NOMO-1 treated with dmso at 0.1 percent for 144 hours (cell line): ENCODE results near the gene BNC2.

Source experiments
- DNase-seq: peaks from one replicate; lab custom pipeline; 2025; ENCODE audit not compliant: unreplicated experiment; lab: John Stamatoyannopoulos, UW

BNC2 gene

GRCh38 chr9:16640649-16641048 is 229.8 kb downstream of the BNC2 start:
- no peak for DNase-seq

- DNase-seq = no peak
Observed at GRCh38 chr9:16639644-16640043, 230.8 kb downstream of the BNC2 start.

- DNase-seq = no peak
Observed at GRCh38 chr9:16637911-16638310, 232.6 kb downstream of the BNC2 start.

GRCh38 chr9:16637218-16637617 is 233.3 kb downstream of the BNC2 start:
- DNase-seq = no peak

GRCh38 chr9:16633794-16634193 is 236.7 kb downstream of the BNC2 start:
- no peak for DNase-seq

- DNase-seq = no peak
Observed at GRCh38 chr9:16628413-16628812, 242.1 kb downstream of the BNC2 start.

- DNase-seq = no peak
Observed at GRCh38 chr9:16627967-16628366, 242.5 kb downstream of the BNC2 start.

- DNase-seq = no peak
Observed at GRCh38 chr9:16627521-16627920, 242.9 kb downstream of the BNC2 start.

GRCh38 chr9:16626577-16627130 is 243.8 kb downstream of the BNC2 start:
- DNase-seq = no peak

GRCh38 chr9:16625811-16626210 is 244.7 kb downstream of the BNC2 start:
- no peak for DNase-seq

GRCh38 chr9:16625161-16625631 is 245.3 kb downstream of the BNC2 start:
- DNase-seq = no peak

GRCh38 chr9:16624744-16625117 is 245.7 kb downstream of the BNC2 start:
- no peak for DNase-seq

GRCh38 chr9:16623989-16624743 is 246.3 kb downstream of the BNC2 start:
- no peak for DNase-seq

- DNase-seq = no peak
Observed at GRCh38 chr9:16622541-16622940, 247.9 kb downstream of the BNC2 start.

GRCh38 chr9:16619914-16620520 is 250.5 kb downstream of the BNC2 start:
- no peak for DNase-seq

GRCh38 chr9:16619402-16619801 is 251.1 kb downstream of the BNC2 start:
- no peak for DNase-seq

GRCh38 chr9:16618524-16618923 is 251.9 kb downstream of the BNC2 start:
- no peak for DNase-seq

GRCh38 chr9:16616686-16617085 is 253.8 kb downstream of the BNC2 start:
- DNase-seq = no peak

- no peak for DNase-seq
Observed at GRCh38 chr9:16615451-16615850, 255.0 kb downstream of the BNC2 start.

GRCh38 chr9:16613605-16614004 is 256.9 kb downstream of the BNC2 start:
- no peak for DNase-seq

- no peak for DNase-seq
Observed at GRCh38 chr9:16613051-16613450, 257.4 kb downstream of the BNC2 start.

GRCh38 chr9:16612627-16613026 is 257.8 kb downstream of the BNC2 start:
- no peak for DNase-seq
